PFSK-1 (cell line): Measurements from ENCODE around the gene PAGE2B.

Source experiments
- FOXP2 ChIP-seq: optimal IDR thresholded peaks from 2 replicates; pipeline ENCODE3; 2011; ENCODE audit warnings: borderline replicate concordance, control low read depth, inconsistent platforms; ENCODE audit not compliant: insufficient read depth; ENCODE audit errors: extremely low read length, extremely low read depth
- POLR2AphosphoS5 ChIP-seq: IDR thresholded peaks from 2 replicates; pipeline ENCODE4 v1.6.1; 2012; ENCODE audit warnings: low read depth, mild to moderate bottlenecking, control low read depth, low read length, moderate library complexity
- SIN3A ChIP-seq: IDR thresholded peaks from 2 replicates; pipeline ENCODE4 v1.6.1; 2012; ENCODE audit warnings: mild to moderate bottlenecking, low read length, moderate library complexity, borderline replicate concordance; ENCODE audit not compliant: insufficient read depth
- TAF1 ChIP-seq: IDR thresholded peaks from 2 replicates; pipeline ENCODE4 v1.6.1; 2012; ENCODE audit warnings: low read length, control low read depth, borderline replicate concordance; ENCODE audit not compliant: insufficient read depth
- TF ChIP-seq, protein P1 (sequence below), 2 experiments: IDR thresholded peaks; 2 replicates each; pipeline versions ENCODE4 v1.6.1 to v1.8.0; 2011 to 2012; ENCODE audit warnings: low read depth in 2 of 2, low read length in 2 of 2, control low read depth in 1 of 2, inconsistent platforms in 1 of 2, mild to moderate bottlenecking in 1 of 2, moderate library complexity in 1 of 2; ENCODE audit not compliant: insufficient read depth in 1 of 2

The PAGE2B gene

DNA sequence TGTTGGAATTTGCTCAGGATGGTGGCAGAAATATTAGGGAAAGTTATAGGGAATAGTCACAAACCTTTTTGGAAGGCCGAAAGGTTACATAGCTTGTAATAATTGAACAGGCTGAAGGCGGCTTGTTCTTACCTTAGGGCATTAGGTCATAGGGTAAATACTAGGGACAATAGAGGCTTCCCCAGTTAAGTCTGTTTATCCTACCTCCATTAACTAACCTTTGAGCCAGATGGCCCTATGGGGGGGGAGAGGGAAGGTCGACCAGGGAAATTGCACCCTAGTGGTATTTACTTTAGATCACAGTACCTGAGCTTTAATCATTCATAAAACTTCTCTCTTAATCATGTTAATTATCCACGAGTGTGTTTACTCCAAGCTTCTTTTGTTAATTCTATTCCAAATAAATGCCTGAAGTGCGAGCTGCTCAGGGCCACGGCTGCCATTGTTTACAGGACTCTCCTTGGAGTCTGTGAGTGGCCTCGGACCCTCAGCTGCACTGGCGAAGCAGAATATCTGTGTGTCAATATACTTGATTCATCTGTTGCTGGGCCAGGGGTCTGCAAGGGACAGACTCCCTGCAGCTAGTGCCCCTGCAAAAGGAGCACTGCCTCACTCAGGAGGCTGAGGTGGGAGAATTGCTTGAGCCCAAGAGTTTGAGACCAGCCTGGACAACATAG, 36.9 kb downstream of the PAGE2B start:
- TF ChIP-seq SIN3A (no peak), FOXP2 (no peak), POLR2AphosphoS5 (no peak), TAF1 (no peak)
- TF ChIP-seq, protein P1, sequence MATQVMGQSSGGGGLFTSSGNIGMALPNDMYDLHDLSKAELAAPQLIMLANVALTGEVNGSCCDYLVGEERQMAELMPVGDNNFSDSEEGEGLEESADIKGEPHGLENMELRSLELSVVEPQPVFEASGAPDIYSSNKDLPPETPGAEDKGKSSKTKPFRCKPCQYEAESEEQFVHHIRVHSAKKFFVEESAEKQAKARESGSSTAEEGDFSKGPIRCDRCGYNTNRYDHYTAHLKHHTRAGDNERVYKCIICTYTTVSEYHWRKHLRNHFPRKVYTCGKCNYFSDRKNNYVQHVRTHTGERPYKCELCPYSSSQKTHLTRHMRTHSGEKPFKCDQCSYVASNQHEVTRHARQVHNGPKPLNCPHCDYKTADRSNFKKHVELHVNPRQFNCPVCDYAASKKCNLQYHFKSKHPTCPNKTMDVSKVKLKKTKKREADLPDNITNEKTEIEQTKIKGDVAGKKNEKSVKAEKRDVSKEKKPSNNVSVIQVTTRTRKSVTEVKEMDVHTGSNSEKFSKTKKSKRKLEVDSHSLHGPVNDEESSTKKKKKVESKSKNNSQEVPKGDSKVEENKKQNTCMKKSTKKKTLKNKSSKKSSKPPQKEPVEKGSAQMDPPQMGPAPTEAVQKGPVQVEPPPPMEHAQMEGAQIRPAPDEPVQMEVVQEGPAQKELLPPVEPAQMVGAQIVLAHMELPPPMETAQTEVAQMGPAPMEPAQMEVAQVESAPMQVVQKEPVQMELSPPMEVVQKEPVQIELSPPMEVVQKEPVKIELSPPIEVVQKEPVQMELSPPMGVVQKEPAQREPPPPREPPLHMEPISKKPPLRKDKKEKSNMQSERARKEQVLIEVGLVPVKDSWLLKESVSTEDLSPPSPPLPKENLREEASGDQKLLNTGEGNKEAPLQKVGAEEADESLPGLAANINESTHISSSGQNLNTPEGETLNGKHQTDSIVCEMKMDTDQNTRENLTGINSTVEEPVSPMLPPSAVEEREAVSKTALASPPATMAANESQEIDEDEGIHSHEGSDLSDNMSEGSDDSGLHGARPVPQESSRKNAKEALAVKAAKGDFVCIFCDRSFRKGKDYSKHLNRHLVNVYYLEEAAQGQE (IDR thresholded peaks at IDR 0.05; ENCODE audit: insufficient read depth in 1 of 2, low read depth in 2 of 2, low read length in 2 of 2) = no peak

GRCh38 chrX:55118574-55118973, 43.7 kb downstream of the PAGE2B start:
- no peak for TF ChIP-seq SIN3A
- TF ChIP-seq POLR2AphosphoS5 = no peak
- no peak for TF ChIP-seq FOXP2
- TF ChIP-seq, protein P1 (IDR thresholded peaks at IDR 0.05; ENCODE audit: insufficient read depth in 1 of 2, low read depth in 2 of 2, low read length in 2 of 2) = no peak
- TF ChIP-seq TAF1 = no peak

GRCh38 chrX:55119271-55119670, 44.4 kb downstream of the PAGE2B start:
- TF ChIP-seq POLR2AphosphoS5 = no peak
- TF ChIP-seq SIN3A = no peak
- no peak for TF ChIP-seq FOXP2
- no peak for TF ChIP-seq TAF1
- TF ChIP-seq, protein P1 (IDR thresholded peaks at IDR 0.05; ENCODE audit: insufficient read depth in 1 of 2, low read depth in 2 of 2, low read length in 2 of 2) = no peak

DNA sequence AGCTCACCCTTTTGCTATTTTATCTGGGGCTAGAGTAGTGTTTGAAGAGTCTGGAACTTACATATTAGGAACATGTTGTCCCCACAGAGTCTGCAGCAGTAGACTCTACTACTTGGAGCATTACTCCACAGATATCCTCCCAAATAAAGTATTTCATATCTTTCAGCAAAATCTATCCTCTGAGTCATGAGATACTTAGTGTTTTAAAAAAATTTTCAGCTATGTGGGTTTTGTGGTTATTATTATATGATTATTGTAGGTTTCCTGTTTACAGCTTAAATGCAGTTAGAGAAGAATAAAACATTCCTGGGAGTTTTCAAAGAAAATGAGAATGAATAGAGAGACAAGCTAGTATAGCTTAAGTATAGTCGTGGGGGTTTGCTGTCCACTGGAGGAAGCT, 44.9 kb downstream of the PAGE2B start:
- TF ChIP-seq FOXP2 (no peak), SIN3A (no peak), TAF1 (no peak), POLR2AphosphoS5 (no peak)
- TF ChIP-seq, protein P1 (IDR thresholded peaks at IDR 0.05; ENCODE audit: insufficient read depth in 1 of 2, low read depth in 2 of 2, low read length in 2 of 2) = no peak

GRCh38 chrX:55120761-55121358, 46.0 kb downstream of the PAGE2B start:
- TF ChIP-seq SIN3A (no peak), TAF1 (no peak), POLR2AphosphoS5 (no peak), FOXP2 (no peak)
- TF ChIP-seq, protein P1 (IDR thresholded peaks at IDR 0.05; ENCODE audit: insufficient read depth in 1 of 2, low read depth in 2 of 2, low read length in 2 of 2) = no peak
